ENCODE measurements around the gene ST8SIA2. TPM values are rescaled to one million over a fixed set of nuclear protein-coding genes. Genes with fewer than 3 reads are reported as not detected.

Gene ST8SIA2, protein sequence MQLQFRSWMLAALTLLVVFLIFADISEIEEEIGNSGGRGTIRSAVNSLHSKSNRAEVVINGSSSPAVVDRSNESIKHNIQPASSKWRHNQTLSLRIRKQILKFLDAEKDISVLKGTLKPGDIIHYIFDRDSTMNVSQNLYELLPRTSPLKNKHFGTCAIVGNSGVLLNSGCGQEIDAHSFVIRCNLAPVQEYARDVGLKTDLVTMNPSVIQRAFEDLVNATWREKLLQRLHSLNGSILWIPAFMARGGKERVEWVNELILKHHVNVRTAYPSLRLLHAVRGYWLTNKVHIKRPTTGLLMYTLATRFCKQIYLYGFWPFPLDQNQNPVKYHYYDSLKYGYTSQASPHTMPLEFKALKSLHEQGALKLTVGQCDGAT
- total RNA-seq: not detected

DNA sequence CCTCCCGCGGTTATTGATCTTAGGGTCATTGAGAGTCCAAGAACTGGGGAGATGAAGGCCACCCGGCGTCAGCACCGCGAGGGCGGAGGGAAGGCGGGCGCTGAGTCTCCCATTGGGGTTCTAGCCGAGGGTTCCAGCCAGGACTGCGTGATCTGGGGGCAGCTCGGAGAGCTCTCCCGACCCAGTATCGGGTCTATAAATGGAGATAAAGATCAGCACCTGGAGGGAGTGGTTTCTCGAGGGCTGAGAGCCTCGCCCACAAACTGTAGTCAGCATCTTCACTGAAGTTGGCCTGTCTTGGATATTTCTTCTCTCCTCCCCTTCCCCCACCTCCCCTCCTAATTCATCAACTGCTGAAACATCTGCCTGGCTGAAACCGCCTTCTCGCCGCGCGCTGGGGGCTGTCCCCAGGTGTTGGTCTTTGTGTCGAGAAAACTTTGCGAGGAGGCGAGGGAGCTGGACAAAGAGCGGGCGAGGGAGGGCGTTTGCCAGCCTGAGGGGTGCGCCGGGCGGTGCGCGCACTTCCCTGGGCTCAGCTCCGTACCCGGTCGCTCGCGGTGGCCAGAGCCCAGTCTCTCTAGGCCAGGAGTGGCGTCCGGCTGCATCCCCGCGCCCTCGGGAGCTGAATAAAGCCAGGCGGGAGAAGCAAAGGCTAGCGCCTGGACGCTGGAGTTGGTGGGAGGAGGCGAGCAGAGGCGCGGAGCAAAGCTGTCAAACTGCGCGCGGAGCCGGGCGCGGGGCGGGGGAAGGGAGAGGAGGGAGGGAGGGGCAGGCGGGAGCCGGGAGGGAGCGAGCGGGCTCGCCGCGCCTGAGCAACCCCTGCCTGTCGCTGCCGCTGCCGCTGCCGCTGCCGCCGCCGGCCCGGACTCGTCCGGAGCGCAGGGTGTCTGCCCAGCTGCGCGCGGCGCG is at the start of gene ST8SIA2:
Gene ST8SIA2, plus strand, starts transcription at position 811 of the 909 bp plus-strand sequence. CDS start 184 bp downstream, outside the sequence.
- DNase-seq (ENCODE audit: low spot score): no peak

DNA sequence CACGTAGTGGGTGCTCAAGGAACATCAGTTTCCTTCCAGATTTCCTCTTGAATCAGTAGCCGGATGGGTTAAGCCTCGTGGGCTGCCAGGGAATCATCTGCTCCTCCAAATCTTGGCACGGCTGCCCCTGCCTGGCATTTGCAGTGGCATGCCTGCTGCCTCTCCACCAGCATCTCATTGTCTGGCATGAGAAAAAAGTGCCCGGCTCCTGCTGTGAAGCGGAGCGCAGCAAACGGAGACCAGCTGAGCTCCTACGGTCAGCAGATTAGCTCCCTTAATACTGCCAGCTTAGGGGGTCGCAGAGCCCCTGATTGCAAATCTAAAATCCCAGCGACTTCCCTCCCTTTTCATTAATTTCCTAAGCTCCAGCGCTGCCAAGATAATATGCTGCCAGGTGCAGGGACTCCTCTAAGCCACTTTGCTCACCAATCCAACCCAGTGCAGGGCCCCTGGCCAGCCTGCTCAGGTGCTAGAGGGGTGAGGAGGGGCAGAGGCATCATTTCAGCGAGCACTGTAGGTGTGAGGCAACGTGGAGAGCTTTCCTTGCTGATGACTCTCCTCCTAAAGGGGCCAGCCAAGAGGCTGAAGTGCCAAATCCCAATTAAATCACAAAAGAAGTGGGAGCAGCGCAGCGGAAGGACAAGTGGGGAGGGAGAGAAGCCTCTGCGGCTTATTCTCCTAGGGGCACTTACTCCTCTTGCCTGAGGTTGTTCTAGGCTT is 49.6 kb upstream of the ST8SIA2 start:
- DNase-seq (ENCODE audit: low spot score): no peak

DNA sequence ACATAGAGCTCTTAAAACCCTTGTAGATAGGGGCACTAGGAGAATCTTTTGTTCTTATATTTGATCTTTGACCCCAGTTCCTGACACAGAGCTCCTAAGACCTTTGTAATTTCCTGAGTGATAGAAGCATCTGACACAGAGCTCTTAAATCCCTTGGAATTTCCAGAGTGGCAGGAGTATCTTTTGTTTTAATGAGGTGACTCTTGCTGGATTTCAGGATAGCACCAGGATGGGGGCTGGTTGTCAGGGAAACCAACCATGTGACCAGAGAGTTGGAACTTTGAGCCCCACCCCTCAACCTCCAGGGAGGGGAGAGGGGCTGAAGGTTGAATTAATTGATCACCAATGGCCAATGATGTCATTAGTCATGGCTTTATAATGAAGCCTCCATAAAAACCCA is 47.6 kb upstream of the ST8SIA2 start:
- no peak for DNase-seq (ENCODE audit: low spot score)

DNA sequence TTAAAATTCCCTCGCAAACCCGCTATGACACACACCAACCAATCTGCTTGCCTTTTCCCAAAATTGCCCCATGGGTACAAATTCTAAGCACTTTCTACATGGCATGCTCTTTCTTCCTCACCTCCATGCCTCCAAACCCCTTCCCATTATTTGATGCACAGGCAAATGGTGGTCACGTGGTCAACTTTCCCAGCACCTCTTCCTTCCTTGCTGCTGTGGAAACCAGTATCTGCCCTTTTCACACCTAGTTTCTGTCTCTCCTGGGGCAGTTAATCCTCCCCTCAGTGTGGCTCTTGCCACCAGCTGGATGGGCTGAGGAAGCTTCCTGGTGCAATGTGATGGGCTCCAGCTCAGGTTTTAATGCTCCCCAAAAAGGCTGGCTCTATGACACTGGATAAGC is 38.4 kb upstream of the ST8SIA2 start:
- DNase-seq (ENCODE audit: low spot score): no peak

DNA sequence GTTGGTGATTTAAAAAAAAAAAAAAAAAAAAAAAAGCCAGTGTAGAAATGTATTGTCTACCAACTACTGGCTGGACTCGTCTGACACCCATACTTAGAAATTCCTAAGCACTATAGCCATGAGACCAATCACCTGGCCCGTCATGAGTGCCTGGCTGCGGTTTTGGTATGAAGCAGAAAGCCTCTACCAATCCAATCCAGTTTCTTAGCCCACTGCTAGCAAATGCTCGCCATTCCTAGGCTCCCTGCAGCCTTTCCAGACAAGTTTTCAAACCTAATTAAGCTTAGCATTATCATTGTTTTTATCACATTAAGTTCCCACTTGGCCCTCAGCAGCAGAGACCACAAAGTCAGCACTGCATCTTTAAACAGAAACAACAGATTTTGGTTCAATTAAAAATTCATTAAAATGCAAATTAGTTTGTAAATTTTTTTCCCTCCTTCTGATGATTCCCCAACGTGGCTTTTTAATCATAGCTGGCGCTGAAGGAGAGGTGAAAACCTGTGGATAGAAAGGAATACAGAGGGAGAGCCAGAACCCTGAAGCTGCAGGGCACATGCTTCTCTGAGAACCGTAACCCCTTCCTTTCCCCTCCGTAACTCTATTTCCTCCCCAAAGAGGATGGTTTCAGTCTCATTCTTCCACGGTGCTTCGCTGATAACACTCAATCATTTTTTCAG is 32.2 kb upstream of the ST8SIA2 start:
- no peak for DNase-seq (ENCODE audit: low spot score)

DNA sequence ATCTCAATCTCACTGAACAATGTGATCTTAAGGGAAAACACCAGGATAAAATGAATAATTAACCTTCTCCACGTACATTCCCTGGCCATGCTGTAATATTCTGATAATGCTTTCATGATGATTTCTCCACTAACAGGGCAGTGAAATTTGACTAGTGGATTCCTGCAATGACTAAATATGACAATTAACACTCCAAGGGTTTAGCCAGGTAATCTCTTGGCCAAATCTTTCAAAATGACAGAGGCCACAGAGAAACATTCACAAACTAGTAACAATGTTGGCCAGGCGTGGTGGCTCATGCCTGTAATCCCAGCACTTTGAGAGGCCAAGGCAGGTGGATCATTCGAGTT is 31.7 kb upstream of the ST8SIA2 start:
- no peak for DNase-seq (ENCODE audit: low spot score)

DNA sequence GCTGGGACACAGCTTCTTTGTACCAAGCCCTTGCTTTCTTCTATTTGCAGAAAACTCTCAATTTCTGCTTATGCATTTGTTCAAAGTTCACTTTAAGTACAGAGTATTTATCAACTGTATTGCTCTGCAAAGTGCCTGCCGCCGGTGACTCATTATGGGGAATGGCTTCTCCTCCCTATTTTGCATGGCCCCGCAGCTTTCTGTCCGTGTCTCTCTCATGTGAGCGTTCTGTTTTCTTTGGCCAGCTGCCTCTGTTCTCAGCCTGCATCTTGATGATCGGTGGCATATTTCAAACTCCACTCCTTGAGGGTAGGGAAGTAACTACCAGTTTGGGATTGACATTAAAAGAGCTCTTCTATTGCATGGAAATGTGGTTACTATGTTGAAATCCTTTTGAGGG is 28.6 kb upstream of the ST8SIA2 start:
- no peak for DNase-seq (ENCODE audit: low spot score)

DNA sequence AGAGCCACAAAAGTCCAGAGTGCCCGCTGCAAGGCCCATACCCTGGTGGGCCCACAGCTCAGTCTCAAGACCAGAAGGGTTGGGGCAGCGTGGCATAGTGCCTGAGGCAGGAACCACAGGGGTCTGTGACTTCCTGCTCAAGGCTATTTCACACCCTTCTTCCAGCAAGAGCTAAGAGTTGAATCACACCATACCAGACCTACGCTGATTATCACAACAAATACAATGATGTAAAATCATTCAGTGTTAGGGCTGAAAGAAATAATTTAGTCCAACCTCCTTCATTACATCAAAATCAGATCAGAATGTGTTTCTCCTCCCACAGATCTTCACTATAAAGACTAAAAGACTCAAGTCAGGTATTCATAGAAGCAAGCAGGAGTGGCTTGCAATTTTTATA is 27.8 kb upstream of the ST8SIA2 start:
- no peak for DNase-seq (ENCODE audit: low spot score)

DNA sequence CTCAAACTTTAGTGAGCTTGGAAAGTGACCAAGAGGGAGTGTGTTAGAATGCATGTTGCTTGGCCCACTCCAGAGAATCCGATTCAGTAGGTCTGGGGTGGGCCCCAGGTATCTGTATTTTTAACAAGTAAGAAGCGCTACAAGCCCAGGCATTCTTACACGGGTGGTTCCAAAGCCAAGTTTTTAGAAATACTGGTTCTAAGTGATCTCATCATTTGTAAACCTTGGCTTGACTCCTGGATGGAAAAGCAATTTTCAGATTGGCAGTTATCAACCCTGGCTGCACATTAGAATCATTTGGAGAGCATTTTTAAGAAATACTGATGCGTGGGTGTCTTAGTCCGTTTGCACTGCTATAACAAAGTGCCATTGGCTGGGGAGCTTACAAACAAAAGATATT is 27.3 kb upstream of the ST8SIA2 start:
- DNase-seq (ENCODE audit: low spot score): no peak

DNA sequence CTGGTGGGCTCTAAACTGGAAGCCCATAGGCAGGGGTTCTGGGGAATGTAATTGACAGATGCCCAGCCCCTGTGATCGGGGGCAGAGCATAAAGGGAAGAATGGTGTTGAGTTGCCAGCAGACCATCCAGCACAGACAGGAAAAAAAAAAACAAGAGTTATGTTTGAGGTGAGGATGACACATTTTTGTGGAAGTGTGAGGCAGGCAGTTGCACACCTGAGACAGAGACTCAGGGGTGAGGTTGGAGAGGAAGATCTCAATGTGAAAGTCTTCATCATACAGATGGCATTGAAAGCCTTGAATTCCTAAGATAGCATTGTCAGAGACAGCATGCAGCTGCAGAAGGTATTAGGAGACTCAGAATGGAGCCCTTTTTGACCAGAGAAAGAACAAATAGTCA is 18.6 kb upstream of the ST8SIA2 start:
- no peak for DNase-seq (ENCODE audit: low spot score)

DNA sequence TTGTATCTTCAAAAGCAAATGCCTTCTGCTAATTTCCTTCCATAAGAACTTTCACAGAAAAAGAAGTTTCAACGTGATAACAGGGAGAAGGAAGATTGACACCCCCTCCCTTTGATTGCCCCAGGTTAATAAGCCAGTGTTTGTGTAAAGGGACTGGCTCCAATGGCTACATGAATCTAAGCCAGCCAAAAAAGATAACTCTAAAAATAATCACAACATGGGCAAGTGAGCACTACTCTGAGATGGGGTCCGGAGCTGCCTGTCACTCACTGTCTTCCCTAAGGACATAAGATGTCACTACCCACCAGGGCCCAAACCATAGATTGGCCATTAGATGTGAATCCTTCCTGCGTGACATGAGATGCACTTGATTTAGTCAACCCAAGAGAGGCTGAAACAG is 17.6 kb upstream of the ST8SIA2 start:
- DNase-seq (ENCODE audit: low spot score): no peak

DNA sequence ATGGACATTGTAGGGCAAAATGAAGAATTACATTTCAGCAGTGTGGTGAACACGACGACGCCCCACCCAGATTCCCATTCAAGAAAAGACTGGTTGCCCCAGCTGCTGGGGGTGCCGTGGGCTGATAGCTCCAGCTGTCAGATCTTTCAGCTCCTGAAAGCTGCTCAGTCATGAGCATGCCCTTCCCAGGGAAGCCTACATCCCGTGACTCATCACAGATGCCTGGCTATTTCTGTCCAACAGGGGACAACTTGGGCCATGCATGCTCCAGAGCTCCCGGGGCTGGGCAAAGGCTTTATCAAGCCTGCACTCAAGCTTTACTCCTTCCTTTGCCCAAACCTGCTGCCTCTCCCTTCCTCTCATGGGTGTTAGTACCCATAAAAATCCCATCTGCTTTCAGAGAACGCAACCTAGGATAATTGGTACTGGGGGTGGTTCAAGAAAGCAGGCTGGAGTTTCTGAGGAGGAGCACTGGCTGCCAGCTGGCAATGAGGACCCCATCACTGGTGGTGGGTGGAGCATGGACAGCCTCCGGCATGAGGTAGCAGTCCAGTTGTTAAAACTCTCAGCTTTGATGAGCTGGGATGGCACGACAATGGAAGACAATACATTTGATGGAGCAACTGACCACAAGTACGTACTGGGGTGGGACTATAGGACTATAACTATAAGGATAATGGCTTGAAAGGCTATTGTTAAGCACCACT is 16.4 kb upstream of the ST8SIA2 start:
- no peak for DNase-seq (ENCODE audit: low spot score)

DNA sequence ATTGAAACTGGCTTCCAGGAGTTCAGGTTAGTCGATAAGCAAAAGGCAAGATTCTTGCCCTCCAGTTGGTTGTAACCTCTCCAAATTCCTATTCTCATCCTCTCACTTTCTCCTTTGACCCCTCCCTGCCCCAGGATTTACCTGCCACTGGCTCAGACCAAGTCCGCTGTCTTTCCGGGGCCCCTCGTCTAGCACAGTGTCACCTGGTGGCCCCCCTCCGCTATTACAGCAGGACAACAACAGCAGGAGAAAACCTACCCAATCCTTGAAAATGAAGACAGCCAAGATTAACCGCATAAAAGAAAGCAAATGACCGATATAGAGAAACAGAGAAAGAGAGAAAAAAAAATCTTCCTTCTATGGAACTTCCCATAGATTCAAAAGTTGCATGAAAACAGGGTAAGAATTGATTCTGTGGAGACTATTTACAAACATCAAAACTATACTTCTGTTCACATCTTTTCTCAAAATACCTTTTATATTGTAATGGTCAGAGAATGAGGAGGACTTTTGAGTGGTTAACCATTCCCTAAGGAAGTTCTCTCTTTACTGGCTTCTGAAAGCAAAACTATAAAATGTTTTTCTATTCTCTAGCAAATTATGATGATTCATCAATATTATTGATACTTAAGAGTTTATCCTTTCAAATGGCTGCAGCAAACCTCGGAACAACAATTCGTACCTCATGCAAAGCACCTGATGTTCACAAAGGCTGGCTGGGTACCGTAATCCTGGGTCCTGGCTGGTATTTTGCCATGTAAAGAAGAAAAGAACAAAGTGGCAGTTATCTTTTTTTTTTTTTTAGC is 10.0 kb upstream of the ST8SIA2 start:
- no peak for DNase-seq (ENCODE audit: low spot score)

DNA sequence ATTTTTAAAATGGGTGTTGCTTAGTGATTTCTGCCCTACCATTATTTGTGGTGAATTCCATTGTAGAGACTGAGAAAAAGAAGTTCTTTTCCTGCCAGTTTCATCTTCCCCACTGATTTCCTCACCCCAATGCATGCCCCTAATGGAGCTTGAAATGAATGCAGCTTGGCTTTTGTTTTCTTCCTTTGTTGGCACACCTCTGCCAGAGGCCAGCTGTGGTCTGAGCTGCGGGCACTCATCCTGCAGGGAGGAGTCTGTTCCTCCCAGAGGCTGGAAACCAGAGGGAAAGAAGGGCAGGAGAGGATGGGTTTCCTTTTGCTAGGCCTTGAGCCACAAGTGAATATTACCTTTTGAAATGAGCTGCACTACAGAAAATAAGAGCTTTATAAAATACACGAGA is 9.3 kb upstream of the ST8SIA2 start:
- DNase-seq (ENCODE audit: low spot score): no peak

DNA sequence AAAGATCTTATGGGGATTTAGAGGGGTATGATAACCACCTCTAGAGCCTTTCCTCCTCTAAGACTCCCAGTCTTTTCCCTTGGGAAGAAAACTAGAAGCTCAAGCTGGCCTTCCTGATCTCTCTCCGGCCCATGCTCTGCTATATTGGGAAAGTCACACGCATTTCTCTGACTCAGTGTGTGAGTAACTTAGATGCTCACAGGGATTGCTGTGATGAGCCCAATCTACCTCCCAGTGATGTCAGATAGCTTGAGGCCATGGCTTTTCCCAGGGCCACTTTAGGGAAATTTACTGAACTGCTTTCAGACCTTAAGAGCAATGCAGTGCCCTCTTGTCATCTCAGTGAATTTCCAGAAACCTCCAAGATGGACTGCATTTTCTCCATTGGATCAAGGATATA is 8.6 kb upstream of the ST8SIA2 start:
- no peak for DNase-seq (ENCODE audit: low spot score)

DNA sequence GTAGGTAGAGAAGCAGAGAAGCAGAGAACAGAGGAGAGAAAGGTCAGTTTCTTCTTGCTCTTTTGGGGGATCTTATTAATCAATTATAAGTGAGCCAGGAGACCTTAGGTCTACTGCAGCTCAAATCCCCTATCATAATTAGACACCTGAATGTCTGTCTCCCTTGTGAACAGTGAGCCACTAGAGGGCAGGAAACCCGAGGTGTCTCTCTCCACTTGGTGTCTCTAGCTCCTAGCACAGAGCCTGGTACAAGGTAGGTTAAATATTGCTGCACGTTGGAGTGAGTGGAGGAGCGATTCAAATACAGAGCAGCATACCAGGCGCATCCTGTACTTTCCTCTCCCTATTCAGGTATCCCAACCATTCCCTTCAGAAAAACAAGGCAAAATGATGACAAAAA is 2.0 kb upstream of the ST8SIA2 start:
- no peak for DNase-seq (ENCODE audit: low spot score)

DNA sequence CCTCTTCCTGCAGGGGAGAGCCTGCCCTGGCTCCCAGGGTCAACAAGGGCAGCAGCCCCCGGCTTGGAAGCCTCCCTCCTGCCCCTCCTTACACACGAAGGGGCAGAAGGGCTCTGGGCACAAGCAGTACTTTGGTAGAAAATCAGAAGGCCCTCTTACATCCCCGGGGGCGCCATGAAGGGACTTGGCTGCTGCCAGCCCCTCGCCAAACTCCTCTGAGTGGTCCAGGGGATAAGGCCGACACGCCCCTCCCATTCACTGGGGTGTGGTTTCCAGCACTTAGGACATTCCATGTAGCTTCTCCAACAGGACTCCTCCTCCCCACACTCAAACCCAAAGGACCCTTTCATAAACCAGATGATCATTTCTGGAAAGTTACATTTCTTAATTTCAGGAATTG is 1.2 kb upstream of the ST8SIA2 start:
- DNase-seq (ENCODE audit: low spot score): no peak

DNA sequence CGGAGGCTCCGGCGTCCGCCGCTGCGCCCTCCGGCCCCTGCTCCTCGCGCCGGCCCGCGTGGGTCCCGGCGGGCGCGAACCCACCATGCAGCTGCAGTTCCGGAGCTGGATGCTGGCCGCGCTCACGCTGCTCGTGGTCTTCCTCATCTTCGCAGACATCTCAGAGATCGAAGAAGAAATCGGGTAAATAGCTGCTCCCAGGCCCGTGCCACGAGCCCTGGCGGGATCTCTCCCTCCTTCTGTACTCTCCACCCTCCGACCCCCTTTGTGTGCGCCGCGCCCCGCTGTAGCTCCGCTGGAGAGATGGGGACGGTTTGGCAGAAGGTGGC is 263 bp downstream of the ST8SIA2 start:
- no peak for DNase-seq (ENCODE audit: low spot score)

DNA sequence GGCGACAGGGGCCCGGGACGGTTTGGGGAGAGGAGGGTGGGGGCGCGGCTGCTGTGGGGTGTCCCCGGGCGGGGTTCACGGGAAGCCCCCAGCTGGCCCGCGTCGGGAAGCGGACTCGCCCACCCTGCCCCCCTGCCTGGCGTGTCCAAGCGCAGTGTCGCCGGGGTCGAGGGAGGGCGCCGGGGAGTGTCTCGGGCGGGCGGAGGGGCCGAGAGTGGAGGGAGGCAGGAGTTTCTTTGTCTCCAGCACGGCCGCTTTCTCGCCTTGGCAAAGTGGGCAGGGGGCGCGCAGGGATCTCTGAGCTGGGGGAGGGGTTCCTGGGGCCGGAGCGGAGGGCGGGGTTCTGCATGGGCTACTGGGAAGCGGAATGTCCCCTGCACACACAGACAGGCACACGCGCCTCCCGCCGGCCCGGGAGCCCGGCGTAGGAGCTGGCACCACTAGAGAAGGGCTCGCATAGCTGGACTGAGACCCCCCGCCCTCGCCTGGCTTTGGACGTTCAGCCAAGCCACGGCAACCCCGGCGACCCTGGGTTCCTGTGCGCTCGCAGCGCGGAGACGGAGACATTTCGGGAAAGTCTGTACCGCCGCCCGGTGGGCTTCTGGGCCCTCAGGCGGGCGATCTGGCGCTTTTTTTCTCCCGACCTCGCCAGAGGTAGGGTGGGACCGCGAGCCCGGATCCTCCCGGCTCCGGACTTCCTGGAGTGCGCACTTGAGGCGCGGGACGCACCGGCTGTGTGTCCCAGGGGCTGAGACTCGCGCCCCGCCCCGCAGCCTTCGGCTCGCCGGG is 822 bp downstream of the ST8SIA2 start:
- no peak for DNase-seq (ENCODE audit: low spot score)

Measured in ureter (tissue), 1 donor.